ENCODE data around the gene ZSCAN1. TPM values are rescaled to one million over a fixed set of nuclear protein-coding genes. Genes with fewer than 3 reads are reported as not detected.

Gene ZSCAN1
- total RNA-seq, 1 donor, result not detected

DNA sequence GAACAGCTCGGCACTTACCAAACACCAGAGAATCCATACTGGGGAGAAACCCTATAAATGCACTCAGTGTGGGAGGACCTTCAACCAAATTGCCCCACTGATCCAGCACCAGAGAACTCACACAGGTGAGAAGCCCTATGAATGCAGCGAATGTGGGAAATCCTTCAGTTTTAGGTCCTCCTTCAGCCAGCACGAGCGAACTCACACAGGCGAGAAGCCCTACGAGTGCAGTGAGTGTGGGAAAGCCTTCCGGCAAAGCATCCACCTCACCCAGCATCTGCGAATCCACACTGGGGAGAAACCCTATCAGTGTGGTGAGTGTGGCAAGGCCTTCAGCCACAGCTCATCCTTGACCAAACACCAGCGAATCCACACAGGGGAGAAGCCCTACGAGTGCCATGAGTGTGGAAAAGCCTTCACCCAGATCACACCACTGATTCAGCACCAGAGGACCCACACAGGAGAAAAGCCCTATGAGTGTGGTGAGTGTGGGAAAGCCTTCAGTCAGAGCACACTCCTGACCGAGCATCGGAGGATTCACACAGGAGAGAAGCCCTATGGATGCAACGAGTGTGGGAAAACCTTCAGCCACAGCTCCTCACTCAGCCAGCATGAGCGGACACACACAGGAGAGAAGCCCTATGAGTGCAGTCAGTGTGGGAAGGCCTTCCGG is 33.6 kb downstream of the ZSCAN1 start:
- H3K4me3 ChIP-seq (ENCODE audit: low read depth, low read length), result no peak overlapping the region
- TF ChIP-seq, protein P1, sequence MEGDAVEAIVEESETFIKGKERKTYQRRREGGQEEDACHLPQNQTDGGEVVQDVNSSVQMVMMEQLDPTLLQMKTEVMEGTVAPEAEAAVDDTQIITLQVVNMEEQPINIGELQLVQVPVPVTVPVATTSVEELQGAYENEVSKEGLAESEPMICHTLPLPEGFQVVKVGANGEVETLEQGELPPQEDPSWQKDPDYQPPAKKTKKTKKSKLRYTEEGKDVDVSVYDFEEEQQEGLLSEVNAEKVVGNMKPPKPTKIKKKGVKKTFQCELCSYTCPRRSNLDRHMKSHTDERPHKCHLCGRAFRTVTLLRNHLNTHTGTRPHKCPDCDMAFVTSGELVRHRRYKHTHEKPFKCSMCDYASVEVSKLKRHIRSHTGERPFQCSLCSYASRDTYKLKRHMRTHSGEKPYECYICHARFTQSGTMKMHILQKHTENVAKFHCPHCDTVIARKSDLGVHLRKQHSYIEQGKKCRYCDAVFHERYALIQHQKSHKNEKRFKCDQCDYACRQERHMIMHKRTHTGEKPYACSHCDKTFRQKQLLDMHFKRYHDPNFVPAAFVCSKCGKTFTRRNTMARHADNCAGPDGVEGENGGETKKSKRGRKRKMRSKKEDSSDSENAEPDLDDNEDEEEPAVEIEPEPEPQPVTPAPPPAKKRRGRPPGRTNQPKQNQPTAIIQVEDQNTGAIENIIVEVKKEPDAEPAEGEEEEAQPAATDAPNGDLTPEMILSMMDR (IDR thresholded peaks at IDR 0.05; ENCODE audit: insufficient read depth, low read depth, low read length), result no peak
- no peak for DNase-seq (ENCODE audit: low read depth)

DNA sequence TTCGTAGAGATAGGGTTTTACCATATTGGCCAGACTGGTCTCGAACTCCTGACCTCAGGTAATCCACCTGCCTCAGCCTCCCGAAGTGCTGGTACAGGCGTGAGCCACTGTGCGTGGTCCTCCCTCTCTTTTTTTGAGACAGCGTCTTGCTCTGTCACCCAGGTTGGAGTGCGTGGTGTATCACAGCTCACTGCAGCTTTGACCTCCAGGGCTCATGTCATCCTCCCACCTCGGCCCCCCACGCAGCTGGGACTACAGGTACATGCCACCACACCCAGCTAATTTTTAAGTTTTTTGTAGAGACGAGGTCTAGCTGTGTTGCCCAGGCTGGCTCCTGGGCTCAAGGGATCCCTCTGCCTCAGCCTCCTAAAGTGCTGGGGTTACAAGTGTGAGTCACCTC is 46.0 kb downstream of the ZSCAN1 start:
- TF ChIP-seq, protein P1 (IDR thresholded peaks at IDR 0.05; ENCODE audit: insufficient read depth, low read depth, low read length), result no peak
- no peak overlapping the region for H3K4me3 ChIP-seq (ENCODE audit: low read depth, low read length)
- DNase-seq (ENCODE audit: low read depth), result no peak

DNA sequence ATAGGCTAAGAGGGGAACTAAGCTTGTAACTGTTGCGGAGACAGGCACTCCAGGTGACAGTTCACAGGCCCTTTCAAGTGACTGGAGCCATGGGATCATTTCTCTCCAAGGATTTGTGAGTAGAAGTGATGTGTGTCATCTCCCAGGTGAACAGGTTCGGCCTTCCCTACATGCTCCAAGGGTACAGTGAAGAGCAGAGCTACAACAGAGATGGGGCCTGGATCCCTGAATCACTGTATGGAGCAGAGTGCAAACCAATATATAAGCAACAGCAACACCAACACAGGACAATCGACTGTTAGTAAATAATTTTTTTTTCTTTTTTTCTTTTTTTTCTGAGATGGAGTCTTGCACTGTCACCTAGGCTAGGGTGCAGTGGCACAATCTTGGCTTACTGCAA is 49.2 kb downstream of the ZSCAN1 start:
- no peak overlapping the region for H3K4me3 ChIP-seq (ENCODE audit: low read depth, low read length)
- DNase-seq (ENCODE audit: low read depth), result no peak
- TF ChIP-seq, protein P1 (IDR thresholded peaks at IDR 0.05; ENCODE audit: insufficient read depth, low read depth, low read length), result no peak

DNA sequence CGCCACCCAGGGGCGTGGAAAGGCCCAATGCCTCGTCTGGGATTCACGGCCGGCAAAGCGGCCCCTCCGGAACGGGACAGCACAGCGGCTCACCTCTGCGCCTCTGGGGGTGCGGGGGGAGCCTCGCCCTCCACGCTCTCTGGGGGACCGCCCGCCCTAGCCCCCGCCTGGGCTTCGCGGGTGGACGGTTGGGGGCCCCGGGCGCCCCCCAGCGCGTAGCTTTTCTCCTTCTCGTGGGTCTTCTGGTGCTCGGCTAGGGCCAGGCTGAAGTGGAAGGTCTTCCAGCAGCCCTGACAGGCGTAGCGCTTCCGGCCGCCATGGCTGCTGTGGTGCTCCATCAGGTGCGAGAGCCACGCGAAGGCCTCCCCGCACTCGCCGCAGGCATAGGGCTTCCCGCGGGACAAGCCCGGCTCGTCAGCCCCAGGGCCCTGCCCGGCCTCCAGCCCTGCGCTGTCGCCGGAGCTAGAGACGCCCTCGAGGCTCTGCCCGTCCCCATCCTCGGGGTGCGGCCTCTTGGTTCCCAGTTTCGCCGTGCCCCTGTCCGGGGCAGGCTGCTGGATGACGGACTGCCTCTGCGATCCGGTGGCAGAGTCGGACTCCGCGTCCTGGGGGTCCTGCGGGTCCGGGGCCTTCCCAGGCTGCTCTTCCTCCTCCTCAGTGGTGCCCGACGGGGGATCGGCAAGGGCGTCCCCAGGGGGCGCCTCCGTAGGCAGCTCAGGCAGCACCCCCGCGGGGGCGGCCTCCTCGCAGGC is 50.9 kb downstream of the ZSCAN1 start:
- no peak overlapping the region for H3K4me3 ChIP-seq (ENCODE audit: low read depth, low read length)
- TF ChIP-seq, protein P1 (IDR thresholded peaks at IDR 0.05; ENCODE audit: insufficient read depth, low read depth, low read length), result no peak
- no peak for DNase-seq (ENCODE audit: low read depth)

DNA sequence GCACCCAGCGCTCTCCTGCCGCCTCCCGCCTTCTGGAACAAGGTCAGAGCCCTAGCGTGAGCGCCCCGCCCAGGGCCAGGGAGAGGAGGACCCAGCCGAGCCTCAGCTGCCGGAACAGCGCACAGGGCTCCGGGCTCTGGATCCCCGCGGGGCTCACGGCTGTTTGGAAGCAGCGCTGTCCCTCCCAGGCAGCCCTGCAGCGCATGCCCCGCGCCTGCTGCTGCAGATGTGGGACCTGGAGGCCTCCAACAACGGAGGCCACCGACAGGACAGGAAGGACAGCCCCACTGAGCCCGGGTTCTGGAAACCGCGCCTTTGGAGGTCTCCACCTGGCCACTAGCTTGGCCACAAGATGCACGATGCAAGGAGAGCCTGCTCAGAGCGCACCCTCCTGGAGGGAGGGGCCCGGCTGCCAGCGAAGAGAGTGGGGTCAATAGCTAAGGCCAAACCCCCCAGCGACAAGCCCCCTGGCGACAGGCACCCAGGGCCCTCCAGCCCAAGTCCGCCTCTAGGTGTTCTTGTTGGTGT is 51.6 kb downstream of the ZSCAN1 start:
- DNase-seq (ENCODE audit: low read depth), result no peak
- no peak overlapping the region for H3K4me3 ChIP-seq (ENCODE audit: low read depth, low read length)
- TF ChIP-seq, protein P1 (IDR thresholded peaks at IDR 0.05; ENCODE audit: insufficient read depth, low read depth, low read length), result no peak

DNA sequence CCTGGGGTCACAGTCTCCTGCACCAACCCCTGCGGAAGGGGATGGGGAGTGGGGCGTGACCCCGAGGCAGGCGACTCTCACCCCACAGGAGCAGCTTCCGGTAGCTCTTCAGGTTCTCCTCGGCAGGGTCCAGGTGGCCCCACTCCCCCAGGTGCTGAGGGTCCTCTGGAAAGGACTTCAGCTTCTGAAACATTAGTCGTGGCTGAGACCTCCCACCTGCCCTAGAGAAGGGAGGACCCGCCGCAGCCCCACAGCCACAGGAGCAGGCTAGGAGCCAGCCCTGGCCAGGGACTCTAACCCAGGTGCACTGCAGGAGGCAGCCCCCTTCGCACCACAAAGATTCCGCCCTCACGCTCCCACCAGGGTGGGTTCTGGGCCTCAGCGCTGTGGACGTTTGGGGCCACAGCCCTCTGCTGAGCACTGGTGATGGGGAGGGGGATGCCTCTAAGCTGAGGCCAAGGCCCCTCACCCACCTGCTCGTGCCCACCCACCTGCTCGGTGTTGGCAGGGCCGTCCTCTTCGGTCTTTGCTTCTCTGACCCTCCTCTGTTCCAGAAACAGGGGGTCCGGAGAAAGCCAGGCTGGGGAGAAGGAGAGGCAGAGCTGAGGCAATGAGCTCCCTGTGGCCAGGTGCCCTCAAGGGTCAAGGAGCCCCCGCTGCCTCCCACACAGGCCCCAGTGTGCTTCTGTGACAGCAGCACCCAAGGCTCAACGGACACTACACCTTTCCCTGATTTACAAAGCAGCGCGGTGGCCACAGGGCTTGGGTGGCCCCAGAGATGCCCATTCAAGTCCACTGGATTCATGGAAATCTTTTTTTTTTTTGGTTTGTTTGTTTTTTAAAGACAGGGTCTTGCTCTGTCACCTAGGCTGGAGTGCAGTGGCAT is 53.2 kb downstream of the ZSCAN1 start:
- H3K4me3 ChIP-seq (ENCODE audit: low read depth, low read length), result no peak overlapping the region
- DNase-seq (ENCODE audit: low read depth), result no peak
- TF ChIP-seq, protein P1 (IDR thresholded peaks at IDR 0.05; ENCODE audit: insufficient read depth, low read depth, low read length), result no peak

Measured in fibroblast of villous mesenchyme (primary cell).